HCT116 (cell line): ENCODE data around the gene CNNM4. TPM values are rescaled to one million over a fixed set of nuclear protein-coding genes. Genes with fewer than 3 reads are reported as not detected.

ENCODE experiments used
- ATAC-seq: fragments of 200-7000 bp; cut with Tn5 transposase; 2 replicates; pipeline ENCODE4 v1.9.1; 2020; ENCODE audit warnings: mild to moderate bottlenecking, moderate library complexity
- BruUV-seq: library from RNA; stranded (reverse); fragments of 400-500 nt; replicated peaks from 2 replicates; lab custom pipeline; 2021; lab: Mats Ljungman, UMichigan
- CTCF ChIA-PET: fragments of 300-600 bp; sonication (Branson Sonifier 250); formaldehyde crosslinking; loops from one replicate; lab custom pipeline; 2021; ENCODE audit warnings: antibody characterized with exemption; lab: Charles Lee
- POLR2A ChIA-PET: fragments of 300-600, 350-600 bp; sonication (Branson Sonifier 250); formaldehyde crosslinking; loops from one replicate; lab custom pipeline; 2021; ENCODE audit warnings: antibody characterized with exemption; lab: Charles Lee
- RAD21 ChIA-PET, 2 experiments: fragments of 300-600 bp; sonication (Branson Sonifier 250); formaldehyde crosslinking; loops; one replicate each; lab custom pipeline; 2023; ENCODE audit warnings: low total read pairs in 2 of 2; ENCODE audit not compliant: uncharacterized antibody in 2 of 2, unreplicated experiment in 2 of 2, low non-redundant PET in 1 of 2; lab: Charles Lee
- DNase-seq: peaks from one replicate; pipeline ENCODE4 v3.0.0-alpha.2; 2010; ENCODE audit warnings: low read depth, low spot score
- H2AFZ ChIP-seq: fragments of 200-600 bp; shearing (Covaris generic), sonication (generic); 2 replicates; pipeline ENCODE4 v1.6.1; 2017; ENCODE audit warnings: low read depth, mixed run types, mixed read lengths, antibody characterized with exemption, low read length; ENCODE audit not compliant: poor library complexity, severe bottlenecking
- H3K27ac ChIP-seq: 2 replicates; pipeline ENCODE4 v1.5.1; 2012; ENCODE audit warnings: low read depth, low read length
- H3K27me3 ChIP-seq: fragments of 200-600 bp; sonication (generic); 2 replicates; pipeline ENCODE4 v1.6.1; 2016; ENCODE audit warnings: mixed run types, low read length, mixed read lengths; ENCODE audit not compliant: insufficient read depth
- H3K36me3 ChIP-seq, 2 experiments: fragments of 200-500 bp in 1 of 2; fragments of 200-600 bp in 1 of 2; sonication (Bioruptor generic) in 1 of 2; sonication (generic) in 1 of 2; 2 replicates each; pipeline versions ENCODE4 v1.5.1 to v1.6.1; 2014 to 2016; ENCODE audit warnings: low read length in 2 of 2, inconsistent platforms in 1 of 2, mixed read lengths in 1 of 2, mixed run types in 1 of 2; ENCODE audit not compliant: insufficient read depth in 2 of 2, control insufficient read depth in 1 of 2
- H3K4me1 ChIP-seq, 2 experiments: fragments of 200-600 bp in 1 of 2; sonication (generic) in 1 of 2; 2 replicates each; pipeline versions ENCODE4 v1.5.1 to v1.6.1; 2012 to 2017; ENCODE audit warnings: low read length in 2 of 2, inconsistent platforms in 1 of 2, mild to moderate bottlenecking in 1 of 2, mixed read lengths in 1 of 2, mixed run types in 1 of 2, moderate library complexity in 1 of 2; ENCODE audit not compliant: insufficient read depth in 2 of 2, control insufficient read depth in 1 of 2
- H3K4me2 ChIP-seq: fragments of 200-600 bp; sonication (generic); 2 replicates; pipeline ENCODE4 v1.6.1; 2017; ENCODE audit warnings: mixed run types, low read length, mixed read lengths
- H3K4me3 ChIP-seq, 2 experiments: fragments of 200-600 bp in 1 of 2; sonication (generic) in 1 of 2; replicated peaks in 1 of 2; 2 replicates each; pipeline ENCODE4 v1.5.1; 2011 to 2016; ENCODE audit warnings: low read length in 2 of 2, control low read depth in 1 of 2, low read depth in 1 of 2, mild to moderate bottlenecking in 1 of 2, mixed read lengths in 1 of 2, mixed run types in 1 of 2
- H3K79me2 ChIP-seq: fragments of 200-600 bp; sonication (generic); 2 replicates; pipeline ENCODE4 v1.6.1; 2017; ENCODE audit warnings: mild to moderate bottlenecking, mixed run types, low read length, moderate library complexity, mixed read lengths; ENCODE audit not compliant: insufficient read depth
- H3K9ac ChIP-seq: fragments of 200-600 bp; sonication (generic); 2 replicates; pipeline ENCODE4 v1.6.1; 2016; ENCODE audit warnings: low read length, mixed read lengths
- H3K9me2 ChIP-seq: fragments of 200-600 bp; sonication (generic), shearing (Covaris generic); 2 replicates; pipeline ENCODE4 v1.6.1; 2017; ENCODE audit warnings: mixed run types, mild to moderate bottlenecking, moderate library complexity; ENCODE audit not compliant: insufficient read depth
- H3K9me3 ChIP-seq, 2 experiments: fragments of 200-500 bp in 1 of 2; fragments of 200-600 bp in 1 of 2; sonication (Bioruptor generic) in 1 of 2; sonication (generic) in 1 of 2; 2 replicates each; pipeline ENCODE4 v1.6.1; 2014 to 2017; ENCODE audit warnings: low read length in 2 of 2, mixed read lengths in 2 of 2, inconsistent platforms in 1 of 2, low read depth in 1 of 2, mild to moderate bottlenecking in 1 of 2, mixed run types in 1 of 2, moderate library complexity in 1 of 2; ENCODE audit not compliant: control insufficient read depth in 1 of 2, insufficient read depth in 1 of 2
- H4K20me1 ChIP-seq: fragments of 200-600 bp; sonication (generic), shearing (Covaris generic); 2 replicates; pipeline ENCODE4 v1.6.1; 2017; ENCODE audit warnings: mixed run types, mild to moderate bottlenecking, moderate library complexity; ENCODE audit not compliant: insufficient read depth
- CEBPB ChIP-seq: IDR thresholded peaks from 2 replicates; pipeline ENCODE4 v1.6.1; 2012; ENCODE audit warnings: low read depth
- EZH2 ChIP-seq: fragments of 200-600 bp; sonication (generic); IDR thresholded peaks from 2 replicates; pipeline ENCODE4 v1.6.1; 2017; ENCODE audit warnings: antibody characterized with exemption, mixed run types
- EZH2phosphoT487 ChIP-seq: fragments of 200-600 bp; IDR thresholded peaks from 2 replicates; pipeline ENCODE4 v1.6.1; 2018; ENCODE audit warnings: antibody characterized with exemption, borderline replicate concordance
- POLR2AphosphoS5 ChIP-seq: IDR thresholded peaks from 2 replicates; pipeline ENCODE4 v1.6.1; 2011; ENCODE audit warnings: mild to moderate bottlenecking, low read depth, low read length, moderate library complexity
- RAD21 ChIP-seq: IDR thresholded peaks from 2 replicates; pipeline ENCODE4 v1.6.1; 2012; ENCODE audit warnings: low read depth, mild to moderate bottlenecking
- REST ChIP-seq: IDR thresholded peaks from 2 replicates; pipeline ENCODE4 v1.6.1; 2012; ENCODE audit warnings: low read depth
- YY1 ChIP-seq: IDR thresholded peaks from 2 replicates; pipeline ENCODE4 v1.6.1; 2011; ENCODE audit warnings: low read length, low read depth, moderate library complexity, mild to moderate bottlenecking; ENCODE audit not compliant: insufficient replicate concordance; ENCODE audit errors: extremely low read depth
- ZFX ChIP-seq: fragments of 450-650 bp; IDR thresholded peaks from 2 replicates; pipeline ENCODE4 v1.6.1; 2017
- intact Hi-C: fragments of 100-400 bp; cut with micrococcal nuclease; formaldehyde crosslinking; loops from 2 replicates; pipeline ENCODE4 v1.10.0; 2022
- total RNA-seq: library from RNA; stranded (reverse); gene quantifications from one replicate; pipeline ENCODE4 v1.2.1, GENCODE V29; 2021; ENCODE audit not compliant: unreplicated experiment
- TF ChIP-seq, protein P1 (sequence below), 3 experiments: fragments of 200-600 bp in 1 of 3; sonication (generic) in 1 of 3; IDR thresholded peaks in 2 of 3; conservative IDR thresholded peaks in 1 of 3; 2 replicates each; pipeline ENCODE4 v1.5.1; 2012 to 2017; ENCODE audit warnings: low read depth in 2 of 3, low read length in 2 of 3, antibody characterized with exemption in 1 of 3, borderline replicate concordance in 1 of 3, control low read depth in 1 of 3, mild to moderate bottlenecking in 1 of 3, mixed read lengths in 1 of 3, mixed run types in 1 of 3, moderate library complexity in 1 of 3; ENCODE audit not compliant: insufficient read depth in 1 of 3

Gene CNNM4
- total RNA-seq, 1 experiment from 2014 or later = 7.9 TPM

GRCh38 chr2:96753661-96754282 is 6.9 kb upstream of the CNNM4 start:
- Histone ChIP-seq H3K79me2 (no peaks in the 10 kb centered on the region), H3K9me3 (no peaks in the 10 kb centered on the region), H3K27me3 (no peaks in the 10 kb centered on the region), H3K27ac (no peak overlapping the region), H4K20me1 (no peaks in the 10 kb centered on the region), H3K36me3 (no peaks in the 10 kb centered on the region), H3K9me2 (no peaks in the 10 kb centered on the region), H2AFZ (no peak overlapping the region), H3K4me1 (peaks cover 4 to 11% of the 10 kb centered on the region in 2 experiments; a peak in 3 of 4 replicates), H3K4me3 (no peak overlapping the region), H3K9ac (no peak overlapping the region), H3K4me2 (no peak overlapping the region)
- TF ChIP-seq CEBPB = no peak
- TF ChIP-seq, protein P1, sequence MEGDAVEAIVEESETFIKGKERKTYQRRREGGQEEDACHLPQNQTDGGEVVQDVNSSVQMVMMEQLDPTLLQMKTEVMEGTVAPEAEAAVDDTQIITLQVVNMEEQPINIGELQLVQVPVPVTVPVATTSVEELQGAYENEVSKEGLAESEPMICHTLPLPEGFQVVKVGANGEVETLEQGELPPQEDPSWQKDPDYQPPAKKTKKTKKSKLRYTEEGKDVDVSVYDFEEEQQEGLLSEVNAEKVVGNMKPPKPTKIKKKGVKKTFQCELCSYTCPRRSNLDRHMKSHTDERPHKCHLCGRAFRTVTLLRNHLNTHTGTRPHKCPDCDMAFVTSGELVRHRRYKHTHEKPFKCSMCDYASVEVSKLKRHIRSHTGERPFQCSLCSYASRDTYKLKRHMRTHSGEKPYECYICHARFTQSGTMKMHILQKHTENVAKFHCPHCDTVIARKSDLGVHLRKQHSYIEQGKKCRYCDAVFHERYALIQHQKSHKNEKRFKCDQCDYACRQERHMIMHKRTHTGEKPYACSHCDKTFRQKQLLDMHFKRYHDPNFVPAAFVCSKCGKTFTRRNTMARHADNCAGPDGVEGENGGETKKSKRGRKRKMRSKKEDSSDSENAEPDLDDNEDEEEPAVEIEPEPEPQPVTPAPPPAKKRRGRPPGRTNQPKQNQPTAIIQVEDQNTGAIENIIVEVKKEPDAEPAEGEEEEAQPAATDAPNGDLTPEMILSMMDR (IDR thresholded peaks at IDR 0.05 in 2 of 3, conservative IDR thresholded peaks at IDR 0.05 in 1 of 3; ENCODE audit: borderline replicate concordance in 1 of 3, insufficient read depth in 1 of 3, low read depth in 2 of 3, low read length in 2 of 3) = no peak
- no peak for TF ChIP-seq POLR2AphosphoS5
- TF ChIP-seq EZH2 = no peak
- no peak for TF ChIP-seq RAD21
- TF ChIP-seq ZFX = no peak
- no peak for TF ChIP-seq EZH2phosphoT487
- no peak for TF ChIP-seq REST
- no peak for TF ChIP-seq YY1
- no peak for ATAC-seq
- DNase-seq = no peak
- no TSS peak for BruUV-seq
- ChIA-PET CTCF (no interaction called here), RAD21 (no interaction called here), POLR2A (no interaction called here)
- intact Hi-C loops = no loop called here
